GM21786 (cell line): Measurements from ENCODE around the gene GRIK4.

Source experiments
- ATAC-seq: cut with Tn5 transposase; IDR thresholded peaks from one replicate; pipeline ENCODE4 v1.9.1; 2021; ENCODE audit not compliant: unreplicated experiment

GRIK4 gene

GRCh38 chr11:120626791-120627190 lies 115.2 kb downstream of the GRIK4 start:
- no peak for ATAC-seq

DNA sequence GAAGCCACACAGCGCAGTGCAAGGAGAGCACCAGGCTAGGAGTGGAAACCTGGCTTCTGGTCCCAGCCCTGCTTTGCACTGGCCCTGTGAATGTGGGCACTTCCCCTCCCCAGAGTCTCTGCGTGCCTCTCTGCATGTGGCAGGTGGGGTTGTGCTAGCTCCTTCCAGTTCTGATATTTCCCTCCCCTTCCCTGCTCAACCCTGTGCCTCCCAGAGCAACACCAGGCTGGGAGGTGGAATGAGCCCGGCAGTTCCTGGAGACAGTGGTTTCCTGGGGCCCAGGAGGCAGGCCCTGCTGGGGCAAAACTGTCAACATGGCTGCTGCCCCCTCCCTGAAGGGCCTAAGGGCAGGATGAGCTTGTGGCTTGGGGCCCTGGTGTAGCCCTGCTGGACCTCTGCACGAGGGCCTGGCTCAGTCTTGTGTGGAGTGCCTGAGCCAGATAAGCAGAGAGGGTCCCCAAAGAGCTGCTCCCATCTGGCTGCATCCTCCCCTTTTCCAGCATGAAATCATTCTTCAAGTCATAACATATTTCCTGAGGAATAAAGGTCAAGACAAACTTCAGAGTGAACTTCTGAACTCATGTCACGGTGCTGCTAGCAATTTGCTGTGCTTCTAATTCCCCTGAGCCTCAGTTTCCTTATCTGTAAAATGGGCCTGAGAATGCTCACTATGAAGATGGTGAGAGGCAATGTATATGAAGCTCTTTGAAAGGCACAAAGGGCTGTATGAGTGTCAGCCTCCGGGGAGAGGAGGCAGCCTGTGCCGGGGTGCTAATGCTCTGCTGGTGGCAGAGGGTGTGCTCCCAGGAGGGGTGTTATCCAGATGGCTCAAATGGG lies 116.0 kb downstream of the GRIK4 start:
- ATAC-seq, result no peak

DNA sequence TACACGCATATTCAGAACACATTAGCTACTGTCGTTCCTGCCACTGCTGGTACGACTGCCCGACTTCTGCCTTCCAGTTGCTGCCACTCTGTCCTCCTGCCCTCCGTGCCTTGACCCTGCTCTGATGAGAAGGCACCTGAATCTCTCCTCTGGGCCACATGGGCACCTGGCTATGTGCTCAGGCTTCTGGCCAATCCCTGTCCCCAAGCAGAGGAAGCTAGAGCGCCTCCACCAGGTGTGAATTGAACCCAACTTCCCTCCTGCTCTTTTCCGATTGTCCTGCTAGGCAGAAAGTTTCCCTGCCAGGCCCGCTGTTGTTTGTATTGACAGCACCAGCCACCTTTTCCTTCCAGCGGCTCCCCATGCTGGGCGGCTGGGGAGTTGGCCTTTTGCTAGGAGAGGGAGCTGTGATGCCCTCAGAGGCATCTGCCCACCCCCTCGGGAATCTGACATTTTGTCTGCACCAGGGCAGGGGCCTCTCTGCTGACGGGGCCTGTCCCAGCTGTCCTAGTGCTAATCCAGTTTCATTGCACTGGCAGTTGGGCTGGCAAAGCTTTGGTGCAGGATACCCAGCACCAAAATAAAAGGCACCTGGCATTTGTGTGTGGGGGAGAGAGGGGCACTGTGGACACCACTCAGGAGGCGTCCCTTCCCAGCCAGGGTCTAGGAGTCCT lies 118.0 kb downstream of the GRIK4 start:
- no peak for ATAC-seq

DNA sequence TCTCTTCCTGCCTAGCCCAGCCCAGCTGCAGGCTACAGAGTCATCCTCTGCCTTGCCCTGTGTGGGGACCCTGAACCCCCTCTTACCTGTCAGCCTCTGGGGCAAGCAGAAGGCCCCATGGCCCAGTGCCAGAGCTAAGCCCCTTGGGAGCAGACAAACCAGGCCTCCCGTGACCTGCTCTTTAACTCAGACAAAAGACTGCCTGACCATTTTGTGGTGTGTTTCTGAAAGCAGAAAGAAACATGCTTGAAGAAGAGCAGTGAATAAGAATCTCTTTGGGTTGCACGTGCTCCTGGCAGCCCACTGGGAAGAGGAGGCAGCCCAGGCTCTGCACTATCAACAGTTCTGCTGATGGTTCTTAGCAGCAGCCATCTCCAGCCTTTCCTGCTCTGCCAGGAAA lies 118.6 kb downstream of the GRIK4 start:
- no peak for ATAC-seq

DNA sequence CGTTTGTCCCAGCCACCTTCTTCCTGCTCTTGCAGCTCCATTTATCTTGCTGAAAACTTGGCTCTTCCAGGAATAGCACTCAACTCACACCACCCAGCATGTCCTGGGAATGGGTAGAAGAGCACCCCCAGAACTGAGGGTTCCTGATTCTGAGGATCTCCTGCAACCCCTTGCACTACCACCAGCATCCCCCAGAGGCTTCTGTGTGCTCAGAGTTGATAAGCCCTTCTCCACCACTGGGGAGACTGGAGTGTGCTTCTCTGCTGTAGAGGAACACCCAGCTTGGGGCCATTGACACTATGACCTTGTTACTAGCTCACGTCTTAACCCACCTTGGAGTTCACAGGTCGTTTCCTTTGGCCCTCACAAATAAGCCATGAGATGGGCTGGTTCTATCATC lies 121.0 kb downstream of the GRIK4 start:
- ATAC-seq, result no peak

DNA sequence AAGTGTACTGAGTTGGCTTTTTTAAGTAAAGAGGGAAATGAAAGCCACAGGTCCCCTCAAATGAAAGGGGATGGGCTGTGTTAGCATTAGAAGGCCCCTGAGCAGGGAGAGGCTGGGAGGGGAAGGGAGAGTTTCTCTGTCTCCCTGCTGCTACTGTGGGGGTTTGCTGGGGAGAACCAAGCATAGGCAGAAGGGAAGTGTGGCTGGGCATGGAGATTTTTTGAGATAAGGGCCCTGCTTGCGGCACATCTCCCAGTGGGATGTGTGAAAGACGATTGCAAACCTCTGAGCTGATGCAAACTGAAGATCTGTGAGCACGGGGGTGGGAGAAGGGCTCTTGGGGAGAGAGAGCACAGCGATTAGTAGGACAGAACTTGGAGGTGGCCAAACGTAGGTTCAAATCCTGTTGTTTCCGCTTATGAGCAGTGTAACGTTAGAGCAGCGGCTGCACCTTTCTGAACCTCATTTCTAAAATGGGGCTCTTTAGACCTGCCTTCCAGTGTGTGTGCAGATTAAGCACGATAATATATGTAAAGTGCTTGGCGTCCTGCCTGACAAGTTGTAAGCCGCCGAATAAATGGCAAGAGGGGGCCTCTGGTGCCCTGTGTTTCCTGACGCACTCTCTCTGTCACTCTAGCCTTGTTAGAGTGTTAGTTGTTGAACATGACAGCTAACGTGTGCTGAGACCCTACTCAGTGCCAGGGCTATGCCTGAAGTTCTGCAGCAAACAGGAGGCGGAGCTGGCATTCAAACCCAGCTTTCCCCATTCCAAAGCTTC lies 122.3 kb downstream of the GRIK4 start:
- ATAC-seq, result no peak

GRCh38 chr11:120634706-120635105 lies 123.2 kb downstream of the GRIK4 start:
- ATAC-seq, result no peak

DNA sequence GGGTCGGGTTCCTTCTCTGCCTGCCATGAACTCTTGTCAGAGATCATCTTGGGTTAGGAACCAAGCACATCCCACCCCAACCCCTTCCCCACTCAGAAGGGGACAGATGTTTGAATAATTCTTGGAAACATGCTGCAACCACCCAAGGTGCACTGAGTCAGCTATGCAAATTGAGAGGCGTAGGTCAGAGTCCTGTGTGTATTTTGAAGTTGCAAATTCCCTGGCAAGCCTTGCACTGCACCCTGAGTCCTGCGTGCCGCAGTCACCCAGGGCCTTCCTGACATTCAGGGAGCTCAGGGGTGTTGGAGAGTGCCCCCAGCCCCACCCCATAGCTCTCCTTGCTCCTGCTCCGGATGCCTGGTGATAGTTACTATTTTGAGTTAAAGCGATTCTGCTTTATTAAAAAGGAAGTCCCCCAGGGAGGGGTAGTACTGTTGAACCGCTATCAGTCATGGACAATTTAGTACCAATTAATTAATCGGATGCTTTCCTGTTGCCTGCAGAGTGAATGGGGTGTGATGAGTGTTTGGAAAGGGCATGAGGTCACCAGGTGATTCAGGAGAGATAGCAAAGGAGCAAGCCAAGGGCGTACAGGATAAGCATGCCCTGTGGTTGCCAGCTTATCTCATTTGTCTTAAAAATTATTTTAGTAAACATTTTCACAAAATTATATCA lies 123.7 kb downstream of the GRIK4 start:
- ATAC-seq, result no peak

- ATAC-seq, result no peak
Observed at GRCh38 chr11:120637131-120637530, 125.6 kb downstream of the GRIK4 start.

- no peak for ATAC-seq
Observed at GRCh38 chr11:120642196-120642894, 130.8 kb downstream of the GRIK4 start.

GRCh38 chr11:120643284-120643683 lies 131.7 kb downstream of the GRIK4 start:
- ATAC-seq, result no peak

GRCh38 chr11:120645639-120646038 lies 134.1 kb downstream of the GRIK4 start:
- ATAC-seq, result no peak

- no peak for ATAC-seq
Observed at GRCh38 chr11:120646206-120646605, 134.7 kb downstream of the GRIK4 start.

DNA sequence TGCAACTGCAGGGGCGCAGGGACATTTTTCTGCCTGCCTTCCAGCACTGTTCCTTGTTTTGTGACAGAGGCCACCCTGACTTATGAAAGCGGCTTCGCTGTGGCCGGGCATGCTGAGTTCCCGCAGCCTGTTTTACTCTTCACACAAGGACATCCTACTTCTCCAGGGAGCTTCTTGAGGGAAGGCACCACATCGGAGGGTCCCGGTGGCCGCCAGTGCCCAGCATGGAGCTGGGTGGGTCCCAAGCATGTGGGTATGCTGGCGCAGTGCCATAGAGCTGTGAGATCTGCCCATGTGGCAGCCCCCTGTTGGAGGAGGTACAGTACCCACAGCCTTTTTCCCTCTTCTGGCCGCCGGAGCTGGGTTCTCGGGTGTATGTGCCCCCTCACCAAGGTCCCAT lies 136.1 kb downstream of the GRIK4 start:
- no peak for ATAC-seq

DNA sequence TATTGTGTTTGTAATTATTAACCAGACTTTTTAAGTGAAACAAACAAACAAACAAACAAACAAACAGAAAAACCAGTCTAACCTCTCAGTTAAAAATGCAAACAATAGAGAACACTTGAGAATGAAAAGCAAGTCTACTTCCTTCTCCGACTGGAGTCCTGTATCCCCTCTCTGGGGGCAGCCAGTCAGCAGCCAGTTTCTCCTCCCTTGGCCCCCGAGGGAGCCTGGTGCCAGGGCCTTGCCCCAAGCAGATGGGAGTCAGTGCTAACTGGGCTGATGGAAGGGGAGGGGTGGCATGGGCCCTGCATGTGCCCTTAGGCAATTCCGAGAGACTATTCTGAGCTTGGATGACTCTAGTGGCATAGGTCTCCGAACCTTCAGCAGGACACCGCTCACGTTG lies 137.2 kb downstream of the GRIK4 start:
- ATAC-seq, result no peak

- no peak for ATAC-seq
Observed at GRCh38 chr11:120649316-120649715, 137.8 kb downstream of the GRIK4 start.

DNA sequence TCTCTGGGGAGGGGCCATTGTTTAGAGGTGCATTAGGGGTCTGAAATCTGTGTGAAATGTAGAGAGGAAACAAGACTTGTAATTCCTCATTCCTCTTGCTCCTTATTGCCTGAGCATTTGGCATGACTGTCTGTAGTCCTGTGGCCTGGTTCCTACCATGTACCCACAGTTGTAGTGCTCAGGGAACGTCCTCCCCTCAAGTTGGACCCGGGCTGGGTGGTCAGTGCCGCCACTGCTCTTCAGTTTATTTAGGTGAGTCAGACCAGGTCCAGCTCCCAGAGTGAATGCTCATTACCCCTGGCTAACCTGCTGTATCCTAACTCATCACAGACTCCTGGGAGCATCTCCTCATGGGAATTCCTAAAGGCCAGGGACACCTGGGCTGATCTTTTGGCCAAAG lies 139.8 kb downstream of the GRIK4 start:
- no peak for ATAC-seq

GRCh38 chr11:120651836-120652235 lies 140.3 kb downstream of the GRIK4 start:
- no peak for ATAC-seq

- ATAC-seq, result no peak
Observed at GRCh38 chr11:120652705-120653335, 141.3 kb downstream of the GRIK4 start.

- no peak for ATAC-seq
Observed at GRCh38 chr11:120655589-120655988, 144.0 kb downstream of the GRIK4 start.
